ENCODE measurements around the gene HERC3. TPM values are rescaled to one million over a fixed set of nuclear protein-coding genes. Genes with fewer than 3 reads are reported as not detected.

Gene HERC3
- total and polyA plus RNA-seq, 4 donors: 5.1 to 22.1 (median 10.0) TPM

DNA sequence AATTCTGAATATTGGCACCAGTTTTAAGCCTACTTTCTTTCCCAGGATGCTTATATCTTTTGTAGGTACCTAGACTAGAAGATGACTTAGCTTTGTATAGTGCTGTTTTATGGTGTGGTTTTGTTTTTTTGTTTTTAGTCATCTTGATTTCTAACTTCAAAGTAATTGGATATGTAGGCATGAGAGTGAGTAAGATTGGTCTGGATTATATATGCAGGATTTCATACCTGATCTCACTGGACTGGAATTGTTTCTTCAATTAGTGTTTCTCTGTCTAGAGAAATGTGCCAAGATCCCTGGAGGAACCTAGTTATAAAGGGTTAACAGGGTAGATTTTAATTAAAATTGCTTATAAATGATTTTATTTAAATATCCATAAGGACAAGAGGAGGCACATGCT lies 82.3 kb downstream of the HERC3 start:
- Histone ChIP-seq H3K4me1 (ENCODE audit: control insufficient read depth in 4 of 4, insufficient read depth in 4 of 4, low read length in 3 of 4) (no peaks in the 10 kb centered on the region), H3K4me3 (ENCODE audit: low read depth in 1 of 3, low read length in 3 of 3) (no peak overlapping the region), H3K27me3 (ENCODE audit: control insufficient read depth in 4 of 4, insufficient read depth in 4 of 4, low read length in 3 of 4) (no peaks in the 10 kb centered on the region), H3K36me3 (ENCODE audit: control insufficient read depth in 4 of 4, insufficient read depth in 3 of 4, low read depth in 1 of 4, low read length in 3 of 4) (peaks cover 4 to 28% (median 16%) of the 10 kb centered on the region in 4 donors), H3K9me3 (ENCODE audit: control insufficient read depth in 4 of 4, low read length in 3 of 4) (no peaks in the 10 kb centered on the region), H3K9ac (ENCODE audit: low read depth in 1 of 2, low read length in 2 of 2) (no peak overlapping the region), H3K27ac (ENCODE audit: low read depth in 1 of 2, low read length in 2 of 2) (no peak overlapping the region)
- no peak for TF ChIP-seq NR2F2 (IDR thresholded peaks at IDR 0.05)
- TF ChIP-seq TAF1 (conservative IDR thresholded peaks at IDR 0.05): no peak
- TF ChIP-seq, protein P1, sequence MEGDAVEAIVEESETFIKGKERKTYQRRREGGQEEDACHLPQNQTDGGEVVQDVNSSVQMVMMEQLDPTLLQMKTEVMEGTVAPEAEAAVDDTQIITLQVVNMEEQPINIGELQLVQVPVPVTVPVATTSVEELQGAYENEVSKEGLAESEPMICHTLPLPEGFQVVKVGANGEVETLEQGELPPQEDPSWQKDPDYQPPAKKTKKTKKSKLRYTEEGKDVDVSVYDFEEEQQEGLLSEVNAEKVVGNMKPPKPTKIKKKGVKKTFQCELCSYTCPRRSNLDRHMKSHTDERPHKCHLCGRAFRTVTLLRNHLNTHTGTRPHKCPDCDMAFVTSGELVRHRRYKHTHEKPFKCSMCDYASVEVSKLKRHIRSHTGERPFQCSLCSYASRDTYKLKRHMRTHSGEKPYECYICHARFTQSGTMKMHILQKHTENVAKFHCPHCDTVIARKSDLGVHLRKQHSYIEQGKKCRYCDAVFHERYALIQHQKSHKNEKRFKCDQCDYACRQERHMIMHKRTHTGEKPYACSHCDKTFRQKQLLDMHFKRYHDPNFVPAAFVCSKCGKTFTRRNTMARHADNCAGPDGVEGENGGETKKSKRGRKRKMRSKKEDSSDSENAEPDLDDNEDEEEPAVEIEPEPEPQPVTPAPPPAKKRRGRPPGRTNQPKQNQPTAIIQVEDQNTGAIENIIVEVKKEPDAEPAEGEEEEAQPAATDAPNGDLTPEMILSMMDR (IDR thresholded peaks at IDR 0.05; ENCODE audit: low read depth, low read length, missing input control): no peak
- TF ChIP-seq FOXA1 (IDR thresholded peaks at IDR 0.05): no peak
- TF ChIP-seq FOXA2 (IDR thresholded peaks at IDR 0.05): no peak
- TF ChIP-seq, protein P2, sequence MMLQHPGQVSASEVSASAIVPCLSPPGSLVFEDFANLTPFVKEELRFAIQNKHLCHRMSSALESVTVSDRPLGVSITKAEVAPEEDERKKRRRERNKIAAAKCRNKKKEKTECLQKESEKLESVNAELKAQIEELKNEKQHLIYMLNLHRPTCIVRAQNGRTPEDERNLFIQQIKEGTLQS (IDR thresholded peaks at IDR 0.05): no peak
- TF ChIP-seq RAD21 (IDR thresholded peaks at IDR 0.05): no peak
- TF ChIP-seq GABPA (IDR thresholded peaks at IDR 0.05 in 1 of 2, conservative IDR thresholded peaks at IDR 0.05 in 1 of 2): no peak
- TF ChIP-seq, protein P3, sequence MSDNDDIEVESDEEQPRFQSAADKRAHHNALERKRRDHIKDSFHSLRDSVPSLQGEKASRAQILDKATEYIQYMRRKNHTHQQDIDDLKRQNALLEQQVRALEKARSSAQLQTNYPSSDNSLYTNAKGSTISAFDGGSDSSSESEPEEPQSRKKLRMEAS (IDR thresholded peaks at IDR 0.05): no peak
- no peak for TF ChIP-seq JUND (IDR thresholded peaks at IDR 0.05)
- TF ChIP-seq RXRA (IDR thresholded peaks at IDR 0.05): no peak
- TF ChIP-seq, protein P4, sequence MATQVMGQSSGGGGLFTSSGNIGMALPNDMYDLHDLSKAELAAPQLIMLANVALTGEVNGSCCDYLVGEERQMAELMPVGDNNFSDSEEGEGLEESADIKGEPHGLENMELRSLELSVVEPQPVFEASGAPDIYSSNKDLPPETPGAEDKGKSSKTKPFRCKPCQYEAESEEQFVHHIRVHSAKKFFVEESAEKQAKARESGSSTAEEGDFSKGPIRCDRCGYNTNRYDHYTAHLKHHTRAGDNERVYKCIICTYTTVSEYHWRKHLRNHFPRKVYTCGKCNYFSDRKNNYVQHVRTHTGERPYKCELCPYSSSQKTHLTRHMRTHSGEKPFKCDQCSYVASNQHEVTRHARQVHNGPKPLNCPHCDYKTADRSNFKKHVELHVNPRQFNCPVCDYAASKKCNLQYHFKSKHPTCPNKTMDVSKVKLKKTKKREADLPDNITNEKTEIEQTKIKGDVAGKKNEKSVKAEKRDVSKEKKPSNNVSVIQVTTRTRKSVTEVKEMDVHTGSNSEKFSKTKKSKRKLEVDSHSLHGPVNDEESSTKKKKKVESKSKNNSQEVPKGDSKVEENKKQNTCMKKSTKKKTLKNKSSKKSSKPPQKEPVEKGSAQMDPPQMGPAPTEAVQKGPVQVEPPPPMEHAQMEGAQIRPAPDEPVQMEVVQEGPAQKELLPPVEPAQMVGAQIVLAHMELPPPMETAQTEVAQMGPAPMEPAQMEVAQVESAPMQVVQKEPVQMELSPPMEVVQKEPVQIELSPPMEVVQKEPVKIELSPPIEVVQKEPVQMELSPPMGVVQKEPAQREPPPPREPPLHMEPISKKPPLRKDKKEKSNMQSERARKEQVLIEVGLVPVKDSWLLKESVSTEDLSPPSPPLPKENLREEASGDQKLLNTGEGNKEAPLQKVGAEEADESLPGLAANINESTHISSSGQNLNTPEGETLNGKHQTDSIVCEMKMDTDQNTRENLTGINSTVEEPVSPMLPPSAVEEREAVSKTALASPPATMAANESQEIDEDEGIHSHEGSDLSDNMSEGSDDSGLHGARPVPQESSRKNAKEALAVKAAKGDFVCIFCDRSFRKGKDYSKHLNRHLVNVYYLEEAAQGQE (IDR thresholded peaks at IDR 0.05): no peak
- no peak for TF ChIP-seq HNF4G (IDR thresholded peaks at IDR 0.05)
- TF ChIP-seq, protein P5, sequence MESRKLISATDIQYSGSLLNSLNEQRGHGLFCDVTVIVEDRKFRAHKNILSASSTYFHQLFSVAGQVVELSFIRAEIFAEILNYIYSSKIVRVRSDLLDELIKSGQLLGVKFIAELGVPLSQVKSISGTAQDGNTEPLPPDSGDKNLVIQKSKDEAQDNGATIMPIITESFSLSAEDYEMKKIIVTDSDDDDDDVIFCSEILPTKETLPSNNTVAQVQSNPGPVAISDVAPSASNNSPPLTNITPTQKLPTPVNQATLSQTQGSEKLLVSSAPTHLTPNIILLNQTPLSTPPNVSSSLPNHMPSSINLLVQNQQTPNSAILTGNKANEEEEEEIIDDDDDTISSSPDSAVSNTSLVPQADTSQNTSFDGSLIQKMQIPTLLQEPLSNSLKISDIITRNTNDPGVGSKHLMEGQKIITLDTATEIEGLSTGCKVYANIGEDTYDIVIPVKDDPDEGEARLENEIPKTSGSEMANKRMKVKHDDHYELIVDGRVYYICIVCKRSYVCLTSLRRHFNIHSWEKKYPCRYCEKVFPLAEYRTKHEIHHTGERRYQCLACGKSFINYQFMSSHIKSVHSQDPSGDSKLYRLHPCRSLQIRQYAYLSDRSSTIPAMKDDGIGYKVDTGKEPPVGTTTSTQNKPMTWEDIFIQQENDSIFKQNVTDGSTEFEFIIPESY (IDR thresholded peaks at IDR 0.05): no peak
- TF ChIP-seq YY1 (IDR thresholded peaks at IDR 0.05): no peak
- TF ChIP-seq SP1 (IDR thresholded peaks at IDR 0.05): no peak
- no peak for TF ChIP-seq EGR1 (IDR thresholded peaks at IDR 0.05; ENCODE audit: low read depth in 2 of 2)
- no peak for TF ChIP-seq HNF4A (conservative IDR thresholded peaks at IDR 0.05)
- no peak for DNase-seq (ENCODE audit: low spot score)

All from liver (tissue), 9 donors.